Nephron progenitor cell (in vitro differentiated cells): ENCODE measurements around the gene ADD2.
A peak's percentile ranks its signal among the peaks of the same experiment; 100 is the strongest.
"Not testable (repeated sequence)": the region's sequence is repeated elsewhere in the genome, so short reads cannot be mapped to it uniquely, and the experiment has no call there.

Experiments used
- DNase-seq: peaks from one replicate; pipeline ENCODE4 v3.0.0; 2021
- H3K27ac Mint-ChIP-seq: 2 replicates; pipeline ENCODE4 v1.8.0; 2021; ENCODE audit warnings: mild to moderate bottlenecking, moderate library complexity, mixed read lengths
- H3K27me3 Mint-ChIP-seq: 2 replicates; pipeline ENCODE4 v1.8.0; 2021; ENCODE audit warnings: mild to moderate bottlenecking, low read depth, mixed read lengths; ENCODE audit not compliant: poor library complexity
- H3K36me3 Mint-ChIP-seq: 2 replicates; pipeline ENCODE4 v1.8.0; 2021; ENCODE audit warnings: low read depth, mixed read lengths
- H3K4me1 Mint-ChIP-seq: 2 replicates; pipeline ENCODE4 v1.8.0; 2021; ENCODE audit warnings: mixed read lengths
- H3K4me3 Mint-ChIP-seq: 2 replicates; pipeline ENCODE4 v1.8.0; 2021; ENCODE audit warnings: mild to moderate bottlenecking, moderate library complexity, mixed read lengths
- H3K9me3 Mint-ChIP-seq: 2 replicates; pipeline ENCODE4 v1.8.0; 2021; ENCODE audit warnings: mild to moderate bottlenecking, moderate library complexity, mixed read lengths
- TF ChIP-seq, protein P1 (sequence below): fragments of 200-600 bp; sonication (generic); IDR thresholded peaks from 2 replicates; pipeline ENCODE4 v1.5.0; 2021; ENCODE audit warnings: antibody characterized with exemption

ADD2 gene

DNA sequence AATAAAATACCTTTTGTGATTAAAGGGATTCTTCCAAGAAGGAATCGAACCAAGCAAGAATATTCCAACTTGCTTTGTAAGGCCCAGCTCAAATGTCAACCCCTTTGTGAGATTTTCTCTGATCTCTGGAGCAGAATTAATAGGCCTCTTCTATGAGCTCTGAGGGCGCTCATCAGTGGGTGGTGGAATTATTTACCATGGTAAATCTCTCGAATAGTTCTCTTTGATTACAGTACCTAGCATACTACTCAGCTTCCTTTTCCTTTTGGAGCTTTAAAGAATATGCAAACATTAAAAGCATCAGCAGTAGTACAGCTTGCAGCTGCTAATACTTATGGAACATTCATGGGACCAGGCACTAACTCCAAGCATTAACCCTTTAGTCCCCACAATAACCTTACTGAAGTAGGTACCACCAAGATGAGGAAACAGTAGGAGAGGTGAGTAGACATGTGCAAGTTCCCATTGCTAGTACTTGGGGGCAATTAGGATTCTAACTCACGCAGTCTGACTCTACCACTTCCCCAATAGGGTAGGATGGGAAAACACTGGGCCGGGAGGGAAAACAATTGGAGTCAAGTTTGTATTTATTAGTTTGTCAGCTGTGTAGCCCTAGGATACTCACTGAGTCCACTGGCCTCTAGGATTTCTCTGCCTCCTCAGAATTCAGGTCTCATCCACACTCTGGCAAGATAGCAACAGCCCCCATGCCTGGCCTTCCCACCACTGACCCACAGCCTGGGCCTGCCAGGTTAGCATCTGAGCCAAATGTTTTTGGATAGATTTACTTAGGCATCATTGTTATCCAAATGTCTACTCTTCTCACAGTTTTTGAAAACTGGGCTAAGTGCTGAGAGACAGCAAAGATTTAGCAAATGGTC, 21.7 kb downstream of the ADD2 start:
- no peak for DNase-seq
- H3K9me3 Mint-ChIP-seq = peaks cover 10% of the 10 kb centered on the region
- peaks cover 5% of the 10 kb centered on the region for H3K36me3 Mint-ChIP-seq
- TF ChIP-seq, protein P1, sequence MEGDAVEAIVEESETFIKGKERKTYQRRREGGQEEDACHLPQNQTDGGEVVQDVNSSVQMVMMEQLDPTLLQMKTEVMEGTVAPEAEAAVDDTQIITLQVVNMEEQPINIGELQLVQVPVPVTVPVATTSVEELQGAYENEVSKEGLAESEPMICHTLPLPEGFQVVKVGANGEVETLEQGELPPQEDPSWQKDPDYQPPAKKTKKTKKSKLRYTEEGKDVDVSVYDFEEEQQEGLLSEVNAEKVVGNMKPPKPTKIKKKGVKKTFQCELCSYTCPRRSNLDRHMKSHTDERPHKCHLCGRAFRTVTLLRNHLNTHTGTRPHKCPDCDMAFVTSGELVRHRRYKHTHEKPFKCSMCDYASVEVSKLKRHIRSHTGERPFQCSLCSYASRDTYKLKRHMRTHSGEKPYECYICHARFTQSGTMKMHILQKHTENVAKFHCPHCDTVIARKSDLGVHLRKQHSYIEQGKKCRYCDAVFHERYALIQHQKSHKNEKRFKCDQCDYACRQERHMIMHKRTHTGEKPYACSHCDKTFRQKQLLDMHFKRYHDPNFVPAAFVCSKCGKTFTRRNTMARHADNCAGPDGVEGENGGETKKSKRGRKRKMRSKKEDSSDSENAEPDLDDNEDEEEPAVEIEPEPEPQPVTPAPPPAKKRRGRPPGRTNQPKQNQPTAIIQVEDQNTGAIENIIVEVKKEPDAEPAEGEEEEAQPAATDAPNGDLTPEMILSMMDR = no peak
- H3K27ac Mint-ChIP-seq = no peak overlapping the region
- H3K27me3 Mint-ChIP-seq = peaks cover 4% of the 10 kb centered on the region
- no peak overlapping the region for H3K4me3 Mint-ChIP-seq
- H3K4me1 Mint-ChIP-seq = peaks cover 34% of the 10 kb centered on the region

DNA sequence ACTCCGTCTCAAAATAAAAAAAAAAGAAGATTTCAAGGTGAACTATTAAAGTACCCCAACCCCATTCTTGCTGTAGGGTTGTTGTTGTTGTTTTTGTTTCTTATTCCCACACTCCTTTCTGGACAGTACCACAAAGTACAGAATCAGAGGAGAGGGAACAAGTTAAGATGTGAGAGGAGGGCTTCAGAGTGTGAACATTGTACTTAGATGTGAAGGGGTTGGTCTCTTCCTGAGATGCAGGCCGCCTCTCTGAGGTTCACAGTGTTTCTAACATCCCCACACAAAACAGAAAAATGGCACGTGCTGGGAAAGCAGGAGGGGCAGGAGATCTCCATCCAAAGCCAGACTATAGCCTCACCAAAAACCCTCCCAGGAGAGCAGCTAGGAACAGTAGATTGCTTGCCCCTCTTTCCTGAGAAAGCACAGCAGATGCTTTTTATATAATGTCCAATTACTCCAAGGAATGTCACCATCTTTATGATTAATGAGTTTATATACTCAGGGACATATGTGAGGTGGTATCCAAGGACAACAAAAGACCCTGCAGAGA, 22.6 kb downstream of the ADD2 start:
- Mint-ChIP-seq H3K36me3 (peaks cover 5% of the 10 kb centered on the region), H3K27ac (peak overlapping the region; percentile 79), H3K9me3 (peaks cover 10% of the 10 kb centered on the region), H3K4me3 (no peak overlapping the region), H3K27me3 (peaks cover 5% of the 10 kb centered on the region), H3K4me1 (peaks cover 38% of the 10 kb centered on the region)
- DNase-seq = no peak
- TF ChIP-seq, protein P1 = no peak

DNA sequence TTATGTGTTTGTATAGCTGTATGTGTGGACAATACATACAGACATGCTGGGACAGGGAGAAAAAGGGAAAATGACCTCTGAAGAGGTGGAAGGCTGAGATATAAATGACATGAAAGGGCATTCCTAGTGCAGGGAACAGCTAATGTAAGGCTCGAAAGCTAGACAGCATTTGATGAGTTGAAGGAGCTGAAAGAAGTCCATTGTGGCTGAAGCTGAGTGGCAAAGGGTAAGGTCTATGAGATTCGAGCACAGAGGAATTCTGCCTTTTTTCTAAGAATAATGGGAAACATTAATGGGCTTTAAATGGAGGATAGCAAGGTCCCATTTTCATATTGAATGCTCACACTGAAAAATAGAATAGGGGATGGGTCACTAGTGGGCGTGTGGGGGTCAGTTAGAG, 23.6 kb downstream of the ADD2 start:
- Mint-ChIP-seq H3K4me1 (peaks cover 38% of the 10 kb centered on the region), H3K36me3 (peaks cover 5% of the 10 kb centered on the region), H3K27me3 (peaks cover 7% of the 10 kb centered on the region), H3K9me3 (peaks cover 10% of the 10 kb centered on the region), H3K4me3 (no peak overlapping the region), H3K27ac (peak overlapping the region; percentile 47)
- no peak for DNase-seq
- TF ChIP-seq, protein P1 = no peak

DNA sequence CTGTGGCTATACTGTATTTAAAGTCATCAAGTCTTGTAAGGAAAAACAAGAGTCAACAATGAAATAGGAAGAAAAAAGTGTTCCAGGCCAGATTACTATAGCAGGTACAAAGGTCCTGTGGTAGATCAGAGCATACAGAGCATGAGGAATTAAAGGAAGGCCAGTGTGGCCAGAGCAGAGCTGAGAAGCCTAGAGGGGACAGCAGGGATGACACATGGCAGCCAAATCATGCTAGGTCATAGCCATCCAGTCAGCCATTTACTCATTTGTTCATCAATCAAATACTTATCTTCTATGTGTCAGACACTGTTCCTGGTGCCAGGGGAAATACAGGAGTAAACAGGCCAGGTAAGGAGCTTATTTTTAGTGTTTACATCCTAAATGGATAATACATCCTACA, 24.3 kb downstream of the ADD2 start:
- peaks cover 3% of the 10 kb centered on the region for H3K27me3 Mint-ChIP-seq
- no peak overlapping the region for H3K4me3 Mint-ChIP-seq
- H3K36me3 Mint-ChIP-seq = peaks cover 5% of the 10 kb centered on the region
- no peak overlapping the region for H3K27ac Mint-ChIP-seq
- no peak for DNase-seq
- H3K4me1 Mint-ChIP-seq = peaks cover 38% of the 10 kb centered on the region
- TF ChIP-seq, protein P1 = no peak
- peaks cover 10% of the 10 kb centered on the region for H3K9me3 Mint-ChIP-seq

DNA sequence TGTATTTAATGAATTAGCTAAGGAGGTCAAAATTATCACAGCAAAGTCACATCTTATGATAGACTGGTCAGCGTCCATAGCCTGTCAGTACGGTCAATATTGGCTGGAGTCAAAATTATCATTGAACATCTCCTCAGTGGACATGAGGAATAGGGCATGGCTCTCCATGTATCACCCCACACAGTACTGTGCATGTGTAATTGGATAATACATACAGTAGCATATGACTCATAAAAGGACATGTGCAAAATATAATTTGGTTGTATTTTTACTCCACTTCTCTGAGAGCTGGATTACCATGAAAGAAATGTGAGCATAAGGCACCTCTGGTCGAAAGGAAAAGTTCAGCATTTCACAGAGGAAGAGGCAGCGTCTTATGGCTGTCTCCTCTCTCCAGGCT, 24.9 kb downstream of the ADD2 start:
- TF ChIP-seq, protein P1 = no peak
- no peak overlapping the region for H3K27ac Mint-ChIP-seq
- peaks cover 7% of the 10 kb centered on the region for H3K9me3 Mint-ChIP-seq
- no peak for DNase-seq
- peaks cover 38% of the 10 kb centered on the region for H3K4me1 Mint-ChIP-seq
- H3K27me3 Mint-ChIP-seq = peaks cover 3% of the 10 kb centered on the region
- H3K4me3 Mint-ChIP-seq = no peak overlapping the region
- H3K36me3 Mint-ChIP-seq = peaks cover 5% of the 10 kb centered on the region

DNA sequence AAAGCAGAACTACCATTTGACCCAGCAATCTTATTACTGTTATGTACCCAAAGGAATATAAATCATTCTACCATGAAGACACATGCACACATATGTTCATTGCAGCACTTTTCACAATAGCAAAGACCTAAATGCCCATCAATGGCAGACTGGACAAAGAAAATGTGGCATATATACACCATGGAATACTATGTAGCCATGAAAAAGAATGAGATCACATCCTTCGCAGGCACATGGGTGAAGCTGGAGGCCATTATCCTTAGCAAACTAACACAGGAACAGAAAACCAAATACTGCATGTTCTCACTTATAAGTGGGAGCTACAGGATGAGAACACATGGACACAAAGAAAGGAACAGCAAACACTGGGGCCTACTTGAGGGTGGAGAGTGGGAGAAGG, 28.5 kb downstream of the ADD2 start:
- H3K4me1 Mint-ChIP-seq = peaks cover 19% of the 10 kb centered on the region
- not testable (repeated sequence) for H3K9me3 Mint-ChIP-seq, DNase-seq

More for the DNA sequence above, 28.5 kb downstream of the ADD2 start:
- not testable (repeated sequence) for H3K36me3 Mint-ChIP-seq, H3K27ac Mint-ChIP-seq, H3K27me3 Mint-ChIP-seq, H3K4me3 Mint-ChIP-seq
